Measurements from ENCODE around the gene NUP42.

DNA sequence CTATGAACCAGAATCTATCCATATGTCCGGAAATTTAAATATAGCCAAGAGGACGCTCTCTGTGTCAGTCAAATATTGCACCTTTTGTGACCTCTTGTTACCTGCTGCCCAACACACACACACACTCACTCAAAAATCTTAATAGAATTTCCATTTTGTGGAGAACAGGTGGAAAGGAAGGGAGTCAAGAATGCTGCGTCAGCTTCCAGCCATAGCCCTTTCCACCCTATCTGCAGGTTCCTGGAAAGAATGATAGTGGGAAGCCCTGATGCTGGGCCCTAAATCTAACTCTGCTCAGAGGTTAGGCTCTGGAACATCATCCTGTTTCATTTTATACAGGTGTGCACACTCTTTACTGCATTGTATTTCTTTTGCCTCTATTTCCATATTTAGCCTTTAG, 55.2 kb downstream of the NUP42 start:
- no peak for TF ChIP-seq CTCF (conservative IDR thresholded peaks at IDR 0.05; ENCODE audit: low read depth, low read length)
- TF ChIP-seq EZH2phosphoT487 (IDR thresholded peaks at IDR 0.05; ENCODE audit: borderline replicate concordance, low read length): no peak

Data from PC-3 (cell line).